HepG2 (cell line): ENCODE measurements around the gene RPS6KB1. TPM values are rescaled to one million over a fixed set of nuclear protein-coding genes. Genes with fewer than 3 reads are reported as not detected.

Experiments
- AKAP8 ChIP-seq: sonication (generic); formaldehyde crosslinking; IDR thresholded peaks from 2 replicates; pipeline ENCODE4 v1.5.1; 2020; ENCODE audit warnings: mild to moderate bottlenecking, missing genetic modification reagents
- ARNTL ChIP-seq: sonication (generic); formaldehyde crosslinking; IDR thresholded peaks from 2 replicates; pipeline ENCODE4 v1.4.0; 2020; ENCODE audit warnings: mild to moderate bottlenecking, missing genetic modification reagents
- CEBPB ChIP-seq: IDR thresholded peaks from 2 replicates; pipeline ENCODE4 v1.6.1; 2011; ENCODE audit warnings: low read depth, low read length, improper control_type of control experiment, borderline replicate concordance
- CREM ChIP-seq, 2 experiments: sonication (generic) in 1 of 2; formaldehyde crosslinking in 1 of 2; IDR thresholded peaks; 2 replicates each; pipeline versions ENCODE4 v1.4.0 to v1.6.1; 2016 to 2020; ENCODE audit warnings: antibody characterized with exemption in 1 of 2, mild to moderate bottlenecking in 1 of 2, missing genetic modification reagents in 1 of 2
- ELF3 ChIP-seq: IDR thresholded peaks from 2 replicates; pipeline ENCODE4 v1.6.1; 2016; ENCODE audit warnings: missing genetic modification reagents, missing compliant biosample characterization
- EP300 ChIP-seq, 3 experiments: sonication (generic) in 1 of 3; formaldehyde crosslinking in 1 of 3; IDR thresholded peaks; 2 replicates each; pipeline versions ENCODE4 v1.5.1 to v1.6.1; 2011 to 2020; ENCODE audit warnings: low read depth in 2 of 3, low read length in 2 of 3, borderline replicate concordance in 1 of 3, improper control_type of control experiment in 1 of 3, mild to moderate bottlenecking in 1 of 3, missing genetic modification reagents in 1 of 3, moderate library complexity in 1 of 3
- FLYWCH1 ChIP-seq: sonication (generic); formaldehyde crosslinking; IDR thresholded peaks from 2 replicates; pipeline ENCODE4 v1.8.1; 2023; ENCODE audit warnings: mild to moderate bottlenecking, missing genetic modification reagents
- HNRNPLL ChIP-seq: fragments of 200-400 bp; formaldehyde crosslinking; IDR thresholded peaks from 2 replicates; pipeline ENCODE4 v1.6.1; 2017; ENCODE audit warnings: mild to moderate bottlenecking, low read depth, low read length; ENCODE audit not compliant: poor library complexity, severe bottlenecking
- KLF11 ChIP-seq: IDR thresholded peaks from 2 replicates; pipeline ENCODE4 v1.6.1; 2016; ENCODE audit warnings: missing compliant biosample characterization
- MEF2D ChIP-seq: sonication (generic); formaldehyde crosslinking; IDR thresholded peaks from 2 replicates; pipeline ENCODE4 v1.5.1; 2020; ENCODE audit warnings: mild to moderate bottlenecking, missing genetic modification reagents
- MTA1 ChIP-seq: sonication (generic); formaldehyde crosslinking; IDR thresholded peaks from 2 replicates; pipeline ENCODE4 v1.4.0; 2020; ENCODE audit warnings: missing genetic modification reagents, mild to moderate bottlenecking, borderline replicate concordance
- NFKBIZ ChIP-seq: IDR thresholded peaks from 2 replicates; pipeline ENCODE4 v1.6.1; 2018; ENCODE audit warnings: missing genetic modification reagents, missing compliant biosample characterization
- TMF1 ChIP-seq: sonication (generic); formaldehyde crosslinking; IDR thresholded peaks from 2 replicates; pipeline ENCODE4 v1.8.1; 2022; ENCODE audit warnings: low read depth, missing genetic modification reagents
- XRCC5 ChIP-seq: fragments of 200-400 bp; formaldehyde crosslinking; optimal IDR thresholded peaks from 2 replicates; pipeline ENCODE3; 2017; ENCODE audit warnings: mild to moderate bottlenecking, low read length
- ZFAT ChIP-seq: sonication (generic); formaldehyde crosslinking; conservative IDR thresholded peaks from 2 replicates; pipeline ENCODE4 v1.8.1; 2023; ENCODE audit warnings: missing genetic modification reagents, inconsistent platforms
- ZKSCAN8 ChIP-seq: IDR thresholded peaks from 2 replicates; pipeline ENCODE4 v1.6.1; 2016; ENCODE audit warnings: borderline replicate concordance, missing genetic modification reagents, missing compliant biosample characterization
- ZNF33B ChIP-seq: sonication (generic); formaldehyde crosslinking; IDR thresholded peaks from 2 replicates; pipeline ENCODE4 v1.5.1; 2020; ENCODE audit warnings: mild to moderate bottlenecking, missing genetic modification reagents
- ZNF563 ChIP-seq: sonication (generic); formaldehyde crosslinking; IDR thresholded peaks from 2 replicates; pipeline ENCODE4 v1.8.0; 2022; ENCODE audit warnings: mild to moderate bottlenecking, moderate library complexity, missing genetic modification reagents
- ZNF614 ChIP-seq: IDR thresholded peaks from 2 replicates; pipeline ENCODE4 v1.6.1; 2018; ENCODE audit warnings: missing biosample characterization, missing genetic modification reagents, inconsistent platforms, borderline replicate concordance
- polyA plus RNA-seq, 8 experiments: library from polyadenylated mRNA; depleted of rRNA in 3 of 8; stranded (reverse) in 7 of 8; unstranded in 1 of 8; fragments of >200 nt; fragmentation: Illumina TruSeq in 4 of 8; extraction: Trizol in 4 of 8; gene quantifications; 2 replicates each; pipeline versions ENCODE4 v1.2.1 to v1.2.3, GENCODE V29; 2011 to 2016; ENCODE audit warnings: low read depth in 4 of 8, missing spikeins in 1 of 8, mixed read lengths in 1 of 8; ENCODE audit not compliant: insufficient read depth in 1 of 8
- total RNA-seq, 5 experiments: library from RNA; depleted of rRNA; stranded (reverse); fragments of >200 nt; fragmentation: Illumina TruSeq; extraction: Trizol; gene quantifications; 2 replicates each; pipeline ENCODE4 v1.2.3, GENCODE V29; 2016; ENCODE audit warnings: low read depth in 1 of 5
- TF ChIP-seq, protein P1 (sequence below): sonication (generic); formaldehyde crosslinking; IDR thresholded peaks from 2 replicates; pipeline ENCODE4 v1.9.0; 2021; ENCODE audit warnings: missing genetic modification reagents, borderline replicate concordance
- TF ChIP-seq, protein P2 (sequence below), 2 experiments: fragments of 450-650 bp in 1 of 2; sonication (generic) in 1 of 2; formaldehyde crosslinking; IDR thresholded peaks; 2 replicates each; pipeline versions ENCODE4 v1.5.0 to v1.8.0; 2020 to 2022; ENCODE audit warnings: mild to moderate bottlenecking in 1 of 2, missing genetic modification reagents in 1 of 2
- TF ChIP-seq, protein P3 (sequence below): sonication (generic); formaldehyde crosslinking; IDR thresholded peaks from 2 replicates; pipeline ENCODE4 v1.5.1; 2020; ENCODE audit warnings: missing genetic modification reagents, mild to moderate bottlenecking, borderline replicate concordance
- TF ChIP-seq, protein P4 (sequence below): sonication (generic); formaldehyde crosslinking; IDR thresholded peaks from 2 replicates; pipeline ENCODE4 v1.5.0; 2020; ENCODE audit warnings: missing genetic modification reagents

RPS6KB1 gene
- total and polyA plus RNA-seq, 2 of the 13 experiments (the other 11 are each of a cell fraction or from before 2014, with no cell fraction given): 16.5 to 42.2 TPM

DNA sequence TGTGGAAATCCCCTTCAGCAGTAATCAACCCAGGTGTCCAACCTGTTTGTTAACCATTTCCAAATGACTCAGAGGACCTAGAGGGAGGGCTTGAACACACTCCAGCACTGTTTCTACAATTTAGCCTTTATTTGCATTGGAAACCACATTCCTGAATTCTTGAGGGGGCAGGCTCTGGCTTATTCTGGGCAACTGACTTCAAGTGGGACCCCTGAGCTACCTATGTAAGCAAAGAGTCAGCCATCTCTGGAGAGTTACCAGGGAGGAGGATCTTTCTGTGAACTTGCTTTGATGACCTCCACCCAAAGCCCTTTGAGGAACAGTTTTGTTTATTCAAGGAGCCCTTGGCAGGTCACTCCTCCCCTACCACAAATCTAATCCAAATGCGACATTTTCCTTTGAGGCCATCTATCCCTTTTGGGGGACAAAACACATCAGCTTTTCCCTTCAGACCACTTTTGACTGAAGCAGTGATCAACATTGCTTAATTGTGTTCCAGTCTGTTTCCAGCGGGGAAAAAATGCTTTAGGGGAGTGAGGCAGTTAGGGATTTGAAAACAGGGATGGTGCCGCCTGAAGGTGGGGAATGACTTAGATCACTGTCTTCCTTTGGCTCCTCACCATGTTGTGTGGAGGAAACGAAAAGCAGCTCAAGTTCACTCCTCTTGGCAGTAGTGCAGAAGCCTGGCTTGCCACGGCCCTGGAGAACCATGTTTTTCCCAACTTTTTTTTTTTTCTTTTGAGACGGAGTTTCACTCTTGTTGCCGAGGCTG, 46.3 kb upstream of the RPS6KB1 start (continued):
- TF ChIP-seq ZKSCAN8 (CRISPR knock-in tag) (peak; percentile 50; the same call in 1 of the 2 replicates), ARNTL (CRISPR knock-in tag) (no peak), KLF11 (0 out of 2 replicates have a peak, but pooled peaks have one; percentile 23), CREM (IDR thresholded peaks at IDR 0.05) (peak; percentile 86), CREM (CRISPR knock-in tag; IDR thresholded peaks at IDR 0.05) (no peak), ZFAT (CRISPR knock-in tag) (no peak), FLYWCH1 (CRISPR knock-in tag) (no peak), ELF3 (peak; percentile 23; the same call in 1 of the 2 replicates), CEBPB (peak; percentile 66; the same call in 1 of the 2 replicates), ZNF33B (CRISPR knock-in tag) (no peak), AKAP8 (no peak), TMF1 (CRISPR knock-in tag) (peak; percentile 78; the same call in 1 of the 2 replicates), ZNF563 (CRISPR knock-in tag) (0 out of 2 replicates have a peak, but pooled peaks have one; percentile 45), NFKBIZ (CRISPR knock-in tag) (0 out of 2 replicates have a peak, but pooled peaks have one; percentile 30), MTA1 (CRISPR knock-in tag) (0 out of 2 replicates have a peak, but pooled peaks have one; percentile 23), HNRNPLL (no peak), EP300 (IDR thresholded peaks at IDR 0.05; ENCODE audit: low read depth in 2 of 2, low read length in 2 of 2) (peak; percentile 79 to 92; a peak in 3 of 4 replicates), EP300 (CRISPR knock-in tag; IDR thresholded peaks at IDR 0.05; ENCODE audit: borderline replicate concordance) (peak; percentile 94), MEF2D (no peak), ZNF614 (CRISPR knock-in tag) (0 out of 2 replicates have a peak, but pooled peaks have one; percentile 23), XRCC5 (no peak)
- TF ChIP-seq, protein P1, sequence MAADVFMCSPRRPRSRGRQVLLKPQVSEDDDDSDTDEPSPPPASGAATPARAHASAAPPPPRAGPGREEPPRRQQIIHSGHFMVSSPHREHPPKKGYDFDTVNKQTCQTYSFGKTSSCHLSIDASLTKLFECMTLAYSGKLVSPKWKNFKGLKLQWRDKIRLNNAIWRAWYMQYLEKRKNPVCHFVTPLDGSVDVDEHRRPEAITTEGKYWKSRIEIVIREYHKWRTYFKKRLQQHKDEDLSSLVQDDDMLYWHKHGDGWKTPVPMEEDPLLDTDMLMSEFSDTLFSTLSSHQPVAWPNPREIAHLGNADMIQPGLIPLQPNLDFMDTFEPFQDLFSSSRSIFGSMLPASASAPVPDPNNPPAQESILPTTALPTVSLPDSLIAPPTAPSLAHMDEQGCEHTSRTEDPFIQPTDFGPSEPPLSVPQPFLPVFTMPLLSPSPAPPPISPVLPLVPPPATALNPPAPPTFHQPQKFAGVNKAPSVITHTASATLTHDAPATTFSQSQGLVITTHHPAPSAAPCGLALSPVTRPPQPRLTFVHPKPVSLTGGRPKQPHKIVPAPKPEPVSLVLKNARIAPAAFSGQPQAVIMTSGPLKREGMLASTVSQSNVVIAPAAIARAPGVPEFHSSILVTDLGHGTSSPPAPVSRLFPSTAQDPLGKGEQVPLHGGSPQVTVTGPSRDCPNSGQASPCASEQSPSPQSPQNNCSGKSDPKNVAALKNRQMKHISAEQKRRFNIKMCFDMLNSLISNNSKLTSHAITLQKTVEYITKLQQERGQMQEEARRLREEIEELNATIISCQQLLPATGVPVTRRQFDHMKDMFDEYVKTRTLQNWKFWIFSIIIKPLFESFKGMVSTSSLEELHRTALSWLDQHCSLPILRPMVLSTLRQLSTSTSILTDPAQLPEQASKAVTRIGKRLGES: peak; percentile 39; the same call in 1 of the 2 replicates
- TF ChIP-seq, protein P2, sequence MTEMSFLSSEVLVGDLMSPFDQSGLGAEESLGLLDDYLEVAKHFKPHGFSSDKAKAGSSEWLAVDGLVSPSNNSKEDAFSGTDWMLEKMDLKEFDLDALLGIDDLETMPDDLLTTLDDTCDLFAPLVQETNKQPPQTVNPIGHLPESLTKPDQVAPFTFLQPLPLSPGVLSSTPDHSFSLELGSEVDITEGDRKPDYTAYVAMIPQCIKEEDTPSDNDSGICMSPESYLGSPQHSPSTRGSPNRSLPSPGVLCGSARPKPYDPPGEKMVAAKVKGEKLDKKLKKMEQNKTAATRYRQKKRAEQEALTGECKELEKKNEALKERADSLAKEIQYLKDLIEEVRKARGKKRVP (CRISPR knock-in tag; IDR thresholded peaks at IDR 0.05): peak in 1 of 2 experiments; percentile 41; a peak in 2 of 4 replicates
- TF ChIP-seq, protein P3, sequence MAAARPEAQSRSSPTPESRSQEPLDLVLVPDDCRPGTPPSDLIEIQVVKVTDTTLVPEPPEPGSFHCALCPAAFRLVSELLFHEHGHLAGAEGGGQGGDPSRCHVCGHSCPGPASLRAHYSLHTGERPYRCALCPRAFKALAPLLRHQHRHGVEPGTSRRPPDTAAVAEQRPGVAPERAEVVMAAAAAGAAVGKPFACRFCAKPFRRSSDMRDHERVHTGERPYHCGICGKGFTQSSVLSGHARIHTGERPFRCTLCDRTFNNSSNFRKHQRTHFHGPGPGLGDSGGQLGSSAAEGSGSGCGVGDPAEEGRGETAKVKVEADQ (CRISPR knock-in tag): peak; percentile 74
- TF ChIP-seq, protein P4, sequence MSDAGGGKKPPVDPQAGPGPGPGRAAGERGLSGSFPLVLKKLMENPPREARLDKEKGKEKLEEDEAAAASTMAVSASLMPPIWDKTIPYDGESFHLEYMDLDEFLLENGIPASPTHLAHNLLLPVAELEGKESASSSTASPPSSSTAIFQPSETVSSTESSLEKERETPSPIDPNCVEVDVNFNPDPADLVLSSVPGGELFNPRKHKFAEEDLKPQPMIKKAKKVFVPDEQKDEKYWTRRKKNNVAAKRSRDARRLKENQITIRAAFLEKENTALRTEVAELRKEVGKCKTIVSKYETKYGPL (CRISPR knock-in tag): 0 out of 2 replicates have a peak, but pooled peaks have one; percentile 44
